Hepatocyte (in vitro differentiated cells): ENCODE results near the gene UNC5CL. TPM values are rescaled to one million over a fixed set of nuclear protein-coding genes. Genes with fewer than 3 reads are reported as not detected.

Experiments
- DNase-seq: peaks from one replicate; pipeline ENCODE4 v3.0.0-alpha.2; 2016; ENCODE audit warnings: low spot score
- H2AFZ ChIP-seq: fragments of 200-600 bp; sonication (generic); 2 replicates; pipeline ENCODE4 v1.6.0; 2016; ENCODE audit warnings: antibody characterized with exemption, mild to moderate bottlenecking
- H3K27ac ChIP-seq: fragments of 200-600 bp; sonication (generic); 2 replicates; pipeline ENCODE4 v1.5.1; 2016; ENCODE audit warnings: mild to moderate bottlenecking
- H3K27me3 ChIP-seq: fragments of 200-600 bp; sonication (generic); 2 replicates; pipeline ENCODE4 v1.6.1; 2016
- H3K36me3 ChIP-seq: fragments of 200-600 bp; sonication (generic); replicated peaks from 2 replicates; pipeline ENCODE4 v1.5.1; 2016; ENCODE audit warnings: low read depth; ENCODE audit not compliant: insufficient read depth
- H3K4me1 ChIP-seq: fragments of 200-600 bp; sonication (generic); 2 replicates; pipeline ENCODE4 v1.5.1; 2016; ENCODE audit warnings: mild to moderate bottlenecking, moderate library complexity; ENCODE audit not compliant: insufficient read depth
- H3K4me2 ChIP-seq: fragments of 200-600 bp; sonication (generic); 2 replicates; pipeline ENCODE4 v1.6.0; 2016
- H3K4me3 ChIP-seq: fragments of 200-600 bp; sonication (generic); 2 replicates; pipeline ENCODE4 v1.5.1; 2016; ENCODE audit warnings: mild to moderate bottlenecking
- H3K79me2 ChIP-seq: fragments of 200-600 bp; sonication (generic); 2 replicates; pipeline ENCODE4 v1.6.0; 2017; ENCODE audit warnings: mild to moderate bottlenecking
- H3K9me2 ChIP-seq: fragments of 200-600 bp; sonication (generic); replicated peaks from 2 replicates; pipeline ENCODE4 v1.6.0; 2017; ENCODE audit warnings: mild to moderate bottlenecking; ENCODE audit not compliant: insufficient read depth
- H3K9me3 ChIP-seq: fragments of 200-600 bp; sonication (generic); 2 replicates; pipeline ENCODE4 v1.5.1; 2016; ENCODE audit warnings: low read depth, mild to moderate bottlenecking
- H4K20me1 ChIP-seq: fragments of 200-600 bp; sonication (generic); 2 replicates; pipeline ENCODE4 v1.6.0; 2016; ENCODE audit warnings: mild to moderate bottlenecking; ENCODE audit not compliant: insufficient read depth, poor library complexity, severe bottlenecking
- CTCF ChIP-seq: fragments of 200-600 bp; sonication (generic); IDR thresholded peaks from 2 replicates; pipeline ENCODE4 v1.5.1; 2016; ENCODE audit warnings: antibody characterized with exemption, mild to moderate bottlenecking; ENCODE audit not compliant: poor library complexity
- EZH2 ChIP-seq: fragments of 200-600 bp; sonication (generic); IDR thresholded peaks from 2 replicates; pipeline ENCODE4 v1.6.1; 2016; ENCODE audit warnings: antibody characterized with exemption, mild to moderate bottlenecking, borderline replicate concordance
- EZH2phosphoT487 ChIP-seq: fragments of 200-600 bp; sonication (generic); IDR thresholded peaks from one replicate; pipeline ENCODE4 v1.6.1; 2018; ENCODE audit warnings: antibody characterized with exemption, mild to moderate bottlenecking, low read depth, moderate library complexity; ENCODE audit not compliant: unreplicated experiment, severe bottlenecking
- WGBS: methylation state at CpG from one replicate; pipeline ENCODE4 v1.1.6; 2016; ENCODE audit warnings: low lambda C conversion rate; ENCODE audit errors: missing lambda C conversion rate; 5-methylcytosine and 5-hydroxymethylcytosine counted together
- polyA plus RNA-seq: library from polyadenylated mRNA; unstranded; fragments of >200 nt; fragmentation: Nextera tagmentation; extraction: Ambion mirVana; gene quantifications from 2 replicates; pipeline ENCODE4 v1.2.1, GENCODE V29; 2016
- total RNA-seq: library from RNA; depleted of rRNA; stranded (reverse); fragments of >200 nt; gene quantifications from 2 replicates; pipeline ENCODE4 v1.2.3, GENCODE V29; 2014

UNC5CL gene
- total and polyA plus RNA-seq, 2 experiments from 2014 or later: 37.1 to 42.9 TPM

DNA sequence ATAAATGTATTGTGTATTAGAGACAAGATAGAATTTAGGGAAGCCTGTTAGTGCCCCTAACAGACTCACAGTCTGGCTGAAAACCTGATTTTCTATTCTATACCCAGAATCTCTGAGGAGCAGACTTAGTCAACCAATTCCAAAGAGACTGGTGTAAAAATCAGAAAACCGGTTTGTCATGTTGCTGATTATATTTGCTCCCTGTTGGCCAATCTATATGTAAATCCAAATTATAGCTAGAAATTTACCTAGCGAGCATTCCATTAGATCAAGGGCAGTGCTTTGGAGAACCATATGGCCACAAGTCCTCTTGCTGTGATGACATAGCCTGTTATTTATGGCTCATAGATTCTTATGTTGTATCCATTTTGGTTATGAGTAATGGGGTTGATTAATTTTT is 38.5 kb upstream of the UNC5CL start:
- WGBS: 87% methylated on average over 2 of the region's 2 CpGs
- peaks cover 15% of the 10 kb centered on the region for H3K4me1 ChIP-seq
- no peak overlapping the region for H2AFZ ChIP-seq
- no peaks in the 10 kb centered on the region for H3K27me3 ChIP-seq
- TF ChIP-seq CTCF (no peak), EZH2 (no peak), EZH2phosphoT487 (no peak)
- H3K4me2 ChIP-seq: no peak overlapping the region
- H3K9me3 ChIP-seq: no peaks in the 10 kb centered on the region
- peaks cover 86% of the 10 kb centered on the region for H3K79me2 ChIP-seq
- H3K9me2 ChIP-seq: no peaks in the 10 kb centered on the region
- no peak overlapping the region for H3K27ac ChIP-seq
- peaks cover 47% of the 10 kb centered on the region for H4K20me1 ChIP-seq
- no peak overlapping the region for H3K4me3 ChIP-seq
- no peak for DNase-seq
- H3K36me3 ChIP-seq: no peaks in the 10 kb centered on the region

DNA sequence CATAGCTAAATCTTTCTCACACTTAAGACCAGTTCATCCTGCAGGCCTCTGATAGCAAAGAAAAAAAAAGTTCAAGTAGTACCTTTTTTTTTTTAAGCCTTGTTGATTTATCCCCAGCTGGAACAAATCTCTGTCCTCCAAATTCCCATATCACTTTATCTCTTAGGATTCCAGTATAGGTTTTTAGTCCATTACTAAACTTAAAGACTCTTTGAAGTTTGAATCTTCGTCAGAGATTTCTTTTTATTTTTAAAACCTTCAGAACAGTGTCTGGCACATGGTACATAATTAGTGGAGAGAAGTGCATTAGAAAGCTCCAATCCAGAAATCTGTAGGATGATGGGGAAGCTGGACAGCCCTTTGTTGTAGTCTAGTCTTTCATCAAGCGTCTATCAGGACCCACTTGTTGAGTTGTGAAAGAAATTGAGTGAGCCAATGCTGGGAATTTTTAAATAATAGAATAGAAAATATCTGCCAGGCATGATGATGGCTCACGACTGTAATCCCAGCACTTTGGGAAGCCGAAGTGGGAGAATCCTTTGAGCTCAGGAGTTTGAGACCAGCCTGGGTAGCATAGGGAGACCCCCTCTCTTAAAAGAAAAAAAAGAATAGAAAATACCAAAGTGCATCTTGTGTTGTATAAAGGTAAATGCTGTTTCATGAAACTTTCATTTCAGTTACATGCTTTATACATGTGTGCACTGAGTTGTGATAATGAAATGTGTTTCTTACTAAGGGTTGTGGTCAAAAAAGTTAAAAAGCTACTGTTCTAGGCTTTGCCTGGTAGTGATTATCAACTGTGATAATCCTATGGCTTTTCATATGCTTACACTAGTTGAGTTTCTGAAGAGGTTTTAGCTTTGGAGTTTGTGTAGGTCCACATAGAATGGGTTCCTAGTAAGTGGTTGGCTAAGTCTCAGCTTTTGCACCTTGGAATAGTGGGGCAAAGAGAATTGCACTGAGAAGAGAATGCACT is 36.9 kb upstream of the UNC5CL start:
- Histone ChIP-seq H3K27ac (peak overlapping the region; percentile 4), H3K9me3 (no peaks in the 10 kb centered on the region), H3K27me3 (no peaks in the 10 kb centered on the region), H3K4me2 (peak overlapping the region; percentile 93), H3K9me2 (no peaks in the 10 kb centered on the region), H4K20me1 (peaks cover 47% of the 10 kb centered on the region), H2AFZ (no peak overlapping the region), H3K79me2 (peaks cover 71% of the 10 kb centered on the region), H3K4me3 (no peak overlapping the region), H3K36me3 (no peaks in the 10 kb centered on the region), H3K4me1 (peaks cover 15% of the 10 kb centered on the region)
- DNase-seq: no peak
- TF ChIP-seq EZH2phosphoT487 (no peak), CTCF (no peak), EZH2 (no peak)
- WGBS: 44% methylated on average over 4 of the region's 4 CpGs

DNA sequence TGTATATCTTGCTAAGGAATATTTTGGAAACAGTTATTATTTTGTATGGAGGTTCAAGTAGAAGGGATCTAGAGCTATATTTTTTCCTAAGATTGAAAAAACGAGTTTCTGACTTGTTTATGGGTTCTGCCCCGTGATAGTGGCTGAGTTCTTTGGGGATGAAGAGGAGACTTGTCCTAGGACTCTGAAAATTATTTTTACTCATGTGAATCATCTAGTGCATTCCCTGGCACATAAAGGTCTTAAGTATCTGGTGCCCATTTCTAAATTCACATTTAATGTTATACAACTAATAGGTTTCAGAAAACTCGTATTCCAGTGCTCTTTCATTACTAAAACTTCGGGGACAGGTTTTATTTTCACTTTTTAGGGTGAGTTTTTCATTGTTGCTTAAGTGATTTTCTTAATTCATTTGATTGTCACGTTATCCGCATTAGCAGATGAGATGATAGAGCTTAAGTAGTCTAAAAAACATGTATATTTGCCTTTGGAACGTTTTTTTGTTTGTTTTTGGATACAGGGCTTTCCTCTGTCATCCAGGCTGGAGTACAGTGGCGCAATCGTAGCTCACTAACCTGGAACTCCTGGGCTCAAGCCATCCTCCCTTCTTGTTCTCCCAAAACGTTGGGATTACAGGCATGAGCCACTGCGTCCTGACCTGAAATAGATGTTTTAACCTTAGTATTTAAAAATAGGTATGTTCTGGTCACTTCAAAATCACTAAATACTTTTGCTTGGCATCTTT is 35.8 kb upstream of the UNC5CL start:
- Histone ChIP-seq H2AFZ (no peak overlapping the region), H3K36me3 (no peaks in the 10 kb centered on the region), H3K4me3 (no peak overlapping the region), H3K4me2 (peak overlapping the region; percentile 93), H3K9me2 (no peaks in the 10 kb centered on the region), H3K4me1 (peaks cover 15% of the 10 kb centered on the region), H3K79me2 (peaks cover 71% of the 10 kb centered on the region), H3K9me3 (no peaks in the 10 kb centered on the region), H3K27ac (peak overlapping the region; percentile 99), H3K27me3 (no peaks in the 10 kb centered on the region), H4K20me1 (peaks cover 46% of the 10 kb centered on the region)
- no peak for DNase-seq
- TF ChIP-seq EZH2: no peak
- 44% methylated on average over 11 of the region's 11 CpGs for WGBS
